SK-N-SH treated with all-trans-retinoic acid at 6 μM for 48 hours (cell line): Measurements from ENCODE around the gene MTHFS.

Source experiments
- ATAC-seq: fragments of 200-7000 bp; cut with Tn5 transposase; 3 replicates; pipeline ENCODE4 v1.9.1; 2020; ENCODE audit warnings: mild to moderate bottlenecking, moderate library complexity
- ARNTL ChIP-seq: fragments of 450-650 bp; formaldehyde crosslinking; IDR thresholded peaks from 2 replicates; pipeline ENCODE4 v1.5.0; 2020; ENCODE audit warnings: low read depth, mild to moderate bottlenecking, moderate library complexity, borderline replicate concordance
- CSDC2 ChIP-seq: fragments of 250-450 bp; sonication (Bioruptor Pico); IDR thresholded peaks from 2 replicates; pipeline ENCODE4 v1.5.0; 2020; ENCODE audit warnings: mild to moderate bottlenecking, moderate library complexity
- CSRNP3 ChIP-seq: fragments of 250-450 bp; sonication (Bioruptor Pico); IDR thresholded peaks from 2 replicates; pipeline ENCODE4 v1.5.1; 2021; ENCODE audit warnings: mild to moderate bottlenecking, moderate library complexity
- ESRRG ChIP-seq: fragments of 250-450 bp; sonication (Bioruptor Pico); IDR thresholded peaks from 2 replicates; pipeline ENCODE4 v1.6.1; 2021; ENCODE audit warnings: mild to moderate bottlenecking
- GLIS3 ChIP-seq: fragments of 250-450 bp; sonication (Bioruptor Pico); IDR thresholded peaks from 2 replicates; pipeline ENCODE4 v1.5.0; 2020; ENCODE audit warnings: mild to moderate bottlenecking, moderate library complexity
- ISL1 ChIP-seq: fragments of 250-450 bp; sonication (Bioruptor Pico); IDR thresholded peaks from 2 replicates; pipeline ENCODE4 v2.1.2; 2022; ENCODE audit warnings: mild to moderate bottlenecking, moderate library complexity
- OSR1 ChIP-seq: fragments of 250-450 bp; sonication (Bioruptor Pico); IDR thresholded peaks from 2 replicates; pipeline ENCODE4 v1.8.0; 2022; ENCODE audit warnings: moderate library complexity, mild to moderate bottlenecking, inconsistent platforms
- PATZ1 ChIP-seq: fragments of 250-450 bp; sonication (Bioruptor Pico); IDR thresholded peaks from 2 replicates; pipeline ENCODE4 v1.8.0; 2020; ENCODE audit warnings: mild to moderate bottlenecking, moderate library complexity, borderline replicate concordance
- POU6F1 ChIP-seq: fragments of 250-450 bp; sonication (Bioruptor Pico); IDR thresholded peaks from 2 replicates; pipeline ENCODE4 v1.8.0; 2021; ENCODE audit warnings: low read depth, mild to moderate bottlenecking, moderate library complexity, borderline replicate concordance
- PPARA ChIP-seq: fragments of 250-450 bp; sonication (Bioruptor Pico); IDR thresholded peaks from 2 replicates; pipeline ENCODE4 v1.5.0; 2020; ENCODE audit warnings: mild to moderate bottlenecking, borderline replicate concordance
- SNAI2 ChIP-seq: fragments of 250-450 bp; sonication (Bioruptor Pico); IDR thresholded peaks from 2 replicates; pipeline ENCODE4 v1.5.0; 2020; ENCODE audit warnings: mild to moderate bottlenecking, moderate library complexity
- TCF4 ChIP-seq: fragments of 250-450 bp; sonication (Bioruptor Pico); IDR thresholded peaks from 2 replicates; pipeline ENCODE4 v1.8.0; 2021; ENCODE audit warnings: mild to moderate bottlenecking, moderate library complexity, borderline replicate concordance
- TSHZ2 ChIP-seq: fragments of 250-450 bp; sonication (Bioruptor Pico); IDR thresholded peaks from 2 replicates; pipeline ENCODE4 v1.5.0; 2020; ENCODE audit warnings: mild to moderate bottlenecking, moderate library complexity
- ZC3H10 ChIP-seq: fragments of 250-450 bp; sonication (Bioruptor Pico); IDR thresholded peaks from 2 replicates; pipeline ENCODE4 v1.5.1; 2021; ENCODE audit warnings: mild to moderate bottlenecking, moderate library complexity
- ZFP3 ChIP-seq: fragments of 250-450 bp; sonication (Bioruptor Pico); IDR thresholded peaks from 2 replicates; pipeline ENCODE4 v1.5.0; 2020; ENCODE audit warnings: mild to moderate bottlenecking, moderate library complexity
- ZFP30 ChIP-seq: fragments of 450-650 bp; formaldehyde crosslinking; IDR thresholded peaks from 2 replicates; pipeline ENCODE4 v1.5.0; 2022; ENCODE audit warnings: mild to moderate bottlenecking, moderate library complexity
- ZNF565 ChIP-seq: fragments of 450-650 bp; formaldehyde crosslinking; conservative IDR thresholded peaks from 2 replicates; pipeline ENCODE4 v1.5.0; 2020; ENCODE audit warnings: low read depth, mild to moderate bottlenecking, moderate library complexity
- ZNF70 ChIP-seq: fragments of 450-650 bp; formaldehyde crosslinking; IDR thresholded peaks from 2 replicates; pipeline ENCODE4 v1.5.0; 2020; ENCODE audit warnings: mild to moderate bottlenecking, moderate library complexity
- ZNF8 ChIP-seq: fragments of 450-650 bp; formaldehyde crosslinking; IDR thresholded peaks from 2 replicates; pipeline ENCODE4 v1.5.0; 2020; ENCODE audit warnings: mild to moderate bottlenecking, moderate library complexity
- TF ChIP-seq, protein P1 (sequence below): fragments of 250-450 bp; sonication (Bioruptor Pico); IDR thresholded peaks from 2 replicates; pipeline ENCODE4 v1.5.1; 2020; ENCODE audit warnings: low read depth, mild to moderate bottlenecking, moderate library complexity

Gene MTHFS

GRCh38 chr15:79924379-79924778 lies 27.6 kb upstream of the MTHFS start:
- no peak for ATAC-seq
- TF ChIP-seq SNAI2 (CRISPR knock-in tag) (no peak), ZNF70 (CRISPR knock-in tag) (no peak), CSDC2 (CRISPR knock-in tag) (no peak), POU6F1 (CRISPR knock-in tag) (no peak), ZNF565 (no peak), ZFP30 (no peak), PPARA (no peak), ESRRG (CRISPR knock-in tag) (no peak), GLIS3 (CRISPR knock-in tag) (no peak), TSHZ2 (CRISPR knock-in tag) (no peak), ZNF8 (no peak), ISL1 (no peak), ARNTL (no peak), PATZ1 (CRISPR knock-in tag) (no peak), ZC3H10 (CRISPR knock-in tag) (no peak), ZFP3 (CRISPR knock-in tag) (no peak), TCF4 (CRISPR knock-in tag) (no peak), CSRNP3 (no peak)
- TF ChIP-seq, protein P1, sequence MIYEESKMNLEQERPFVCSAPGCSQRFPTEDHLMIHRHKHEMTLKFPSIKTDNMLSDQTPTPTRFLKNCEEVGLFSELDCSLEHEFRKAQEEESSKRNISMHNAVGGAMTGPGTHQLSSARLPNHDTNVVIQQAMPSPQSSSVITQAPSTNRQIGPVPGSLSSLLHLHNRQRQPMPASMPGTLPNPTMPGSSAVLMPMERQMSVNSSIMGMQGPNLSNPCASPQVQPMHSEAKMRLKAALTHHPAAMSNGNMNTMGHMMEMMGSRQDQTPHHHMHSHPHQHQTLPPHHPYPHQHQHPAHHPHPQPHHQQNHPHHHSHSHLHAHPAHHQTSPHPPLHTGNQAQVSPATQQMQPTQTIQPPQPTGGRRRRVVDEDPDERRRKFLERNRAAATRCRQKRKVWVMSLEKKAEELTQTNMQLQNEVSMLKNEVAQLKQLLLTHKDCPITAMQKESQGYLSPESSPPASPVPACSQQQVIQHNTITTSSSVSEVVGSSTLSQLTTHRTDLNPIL (CRISPR knock-in tag), result no peak
- TF ChIP-seq, all 23 proteins: peak for 0

- ATAC-seq, result peak; percentile 98
- TF ChIP-seq TSHZ2 (CRISPR knock-in tag) (0 out of 2 replicates have a peak, but pooled peaks have one; percentile 43), OSR1 (no peak), ZFP3 (CRISPR knock-in tag) (peak; percentile 50; the same call in 1 of the 2 replicates)
Observed at GRCh38 chr15:79923515-79924169, 26.8 kb upstream of the MTHFS start.
